ENCODE data around the gene SYF2.
"Not testable (repeated sequence)": the region's sequence is repeated elsewhere in the genome, so short reads cannot be mapped to it uniquely, and the experiment has no call there.

Gene SYF2

GRCh38 chr1:25232027-25232865 lies at the start of gene SYF2:
Gene SYF2, minus strand, starts transcription at chr1:25232502. Its CDS starts 35 bp downstream, at chr1:25232467.
- Histone ChIP-seq H3K27me3 (ENCODE audit: control insufficient read depth, low read length) (no peaks in the 10 kb centered on the region), H3F3A (ENCODE audit: control insufficient read depth, insufficient read depth) (peaks cover 10% of the 10 kb centered on the region), H3K9me3 (ENCODE audit: control insufficient read depth, insufficient read depth, low read length) (no peaks in the 10 kb centered on the region), H3K4me3 (ENCODE audit: low read length) (peak within 1 kb of the TSS; percentile 95), H3K36me3 (ENCODE audit: control insufficient read depth, low read length) (peaks cover 56% of the 10 kb centered on the region), H3K4me2 (ENCODE audit: low read length) (peak within 1 kb of the TSS; percentile 94), H3K9me2 (replicated peaks; ENCODE audit: control insufficient read depth, low read length) (no peaks in the 10 kb centered on the region), H3K4me1 (ENCODE audit: control insufficient read depth, low read length) (peaks cover 46% of the 10 kb centered on the region), H3K79me2 (ENCODE audit: control insufficient read depth, low read length) (peaks cover 56% of the 10 kb centered on the region), H4K20me1 (ENCODE audit: control insufficient read depth, insufficient read depth, low read depth, low read length) (no peaks in the 10 kb centered on the region), H3K27ac (ENCODE audit: low read depth, low read length) (peak within 1 kb of the TSS; percentile 61)
- no peak for TF ChIP-seq EZH2phosphoT487 (IDR thresholded peaks at IDR 0.05; ENCODE audit: borderline replicate concordance, low read length)
- no peak for TF ChIP-seq CTCF (IDR thresholded peaks at IDR 0.05; ENCODE audit: low read depth, low read length, poor library complexity, severe bottlenecking)

GRCh38 chr1:25279693-25280111 lies 47.4 kb upstream of the SYF2 start:
- H3K79me2 ChIP-seq (ENCODE audit: control insufficient read depth, low read length); H3K27ac ChIP-seq (ENCODE audit: low read depth, low read length); H3K4me3 ChIP-seq (ENCODE audit: low read length); H3K9me3 ChIP-seq (ENCODE audit: control insufficient read depth, insufficient read depth, low read length); H3F3A ChIP-seq (ENCODE audit: control insufficient read depth, insufficient read depth); H3K4me2 ChIP-seq (ENCODE audit: low read length); H3K9me2 ChIP-seq (replicated peaks; ENCODE audit: control insufficient read depth, low read length); H4K20me1 ChIP-seq (ENCODE audit: control insufficient read depth, insufficient read depth, low read depth, low read length); H3K27me3 ChIP-seq (ENCODE audit: control insufficient read depth, low read length); H3K36me3 ChIP-seq (ENCODE audit: control insufficient read depth, low read length): not testable (repeated sequence)
- peaks cover 22% of the 10 kb centered on the region for H3K4me1 ChIP-seq (ENCODE audit: control insufficient read depth, low read length)

GRCh38 chr1:25278790-25279189 lies 46.5 kb upstream of the SYF2 start:
- H3K36me3 ChIP-seq (ENCODE audit: control insufficient read depth, low read length); H3F3A ChIP-seq (ENCODE audit: control insufficient read depth, insufficient read depth): not testable (repeated sequence)

GRCh38 chr1:25278358-25278757 lies 46.1 kb upstream of the SYF2 start:
- H3K36me3 ChIP-seq (ENCODE audit: control insufficient read depth, low read length); H3K79me2 ChIP-seq (ENCODE audit: control insufficient read depth, low read length); H3K27me3 ChIP-seq (ENCODE audit: control insufficient read depth, low read length); H3K27ac ChIP-seq (ENCODE audit: low read depth, low read length); H3F3A ChIP-seq (ENCODE audit: control insufficient read depth, insufficient read depth); H3K4me2 ChIP-seq (ENCODE audit: low read length); H3K9me3 ChIP-seq (ENCODE audit: control insufficient read depth, insufficient read depth, low read length); H4K20me1 ChIP-seq (ENCODE audit: control insufficient read depth, insufficient read depth, low read depth, low read length); H3K4me3 ChIP-seq (ENCODE audit: low read length); H3K9me2 ChIP-seq (replicated peaks; ENCODE audit: control insufficient read depth, low read length): not testable (repeated sequence)
- H3K4me1 ChIP-seq (ENCODE audit: control insufficient read depth, low read length) = peaks cover 22% of the 10 kb centered on the region

More at GRCh38 chr1:25278790-25279189, 46.5 kb upstream of the SYF2 start:
- not testable (repeated sequence) for H3K27me3 ChIP-seq (ENCODE audit: control insufficient read depth, low read length); H3K27ac ChIP-seq (ENCODE audit: low read depth, low read length); H4K20me1 ChIP-seq (ENCODE audit: control insufficient read depth, insufficient read depth, low read depth, low read length); H3K79me2 ChIP-seq (ENCODE audit: control insufficient read depth, low read length); H3K9me2 ChIP-seq (replicated peaks; ENCODE audit: control insufficient read depth, low read length); H3K4me2 ChIP-seq (ENCODE audit: low read length); H3K4me3 ChIP-seq (ENCODE audit: low read length); H3K9me3 ChIP-seq (ENCODE audit: control insufficient read depth, insufficient read depth, low read length)
- peaks cover 22% of the 10 kb centered on the region for H3K4me1 ChIP-seq (ENCODE audit: control insufficient read depth, low read length)

- H3K36me3 ChIP-seq (ENCODE audit: control insufficient read depth, low read length); H3K27me3 ChIP-seq (ENCODE audit: control insufficient read depth, low read length); H3K9me3 ChIP-seq (ENCODE audit: control insufficient read depth, insufficient read depth, low read length); H3K4me3 ChIP-seq (ENCODE audit: low read length); H3K9me2 ChIP-seq (replicated peaks; ENCODE audit: control insufficient read depth, low read length); H3K27ac ChIP-seq (ENCODE audit: low read depth, low read length); H3K4me2 ChIP-seq (ENCODE audit: low read length); H3F3A ChIP-seq (ENCODE audit: control insufficient read depth, insufficient read depth); H3K79me2 ChIP-seq (ENCODE audit: control insufficient read depth, low read length); H4K20me1 ChIP-seq (ENCODE audit: control insufficient read depth, insufficient read depth, low read depth, low read length): not testable (repeated sequence)
- H3K4me1 ChIP-seq (ENCODE audit: control insufficient read depth, low read length) = peaks cover 22% of the 10 kb centered on the region
These were observed 45.0 kb upstream of the SYF2 start for GRCh38 chr1:25277295-25277694.

GRCh38 chr1:25275648-25276047 lies 43.3 kb upstream of the SYF2 start:
- not testable (repeated sequence) for H3K9me3 ChIP-seq (ENCODE audit: control insufficient read depth, insufficient read depth, low read length); H3K79me2 ChIP-seq (ENCODE audit: control insufficient read depth, low read length); H3K27ac ChIP-seq (ENCODE audit: low read depth, low read length); H3K9me2 ChIP-seq (replicated peaks; ENCODE audit: control insufficient read depth, low read length); H3K4me2 ChIP-seq (ENCODE audit: low read length); H3F3A ChIP-seq (ENCODE audit: control insufficient read depth, insufficient read depth); H3K27me3 ChIP-seq (ENCODE audit: control insufficient read depth, low read length); H3K4me3 ChIP-seq (ENCODE audit: low read length); H3K4me1 ChIP-seq (ENCODE audit: control insufficient read depth, low read length); H4K20me1 ChIP-seq (ENCODE audit: control insufficient read depth, insufficient read depth, low read depth, low read length); H3K36me3 ChIP-seq (ENCODE audit: control insufficient read depth, low read length)

- H3K4me1 ChIP-seq (ENCODE audit: control insufficient read depth, low read length); H3K79me2 ChIP-seq (ENCODE audit: control insufficient read depth, low read length); H4K20me1 ChIP-seq (ENCODE audit: control insufficient read depth, insufficient read depth, low read depth, low read length); H3K4me3 ChIP-seq (ENCODE audit: low read length); H3K36me3 ChIP-seq (ENCODE audit: control insufficient read depth, low read length); H3F3A ChIP-seq (ENCODE audit: control insufficient read depth, insufficient read depth); H3K27ac ChIP-seq (ENCODE audit: low read depth, low read length); H3K27me3 ChIP-seq (ENCODE audit: control insufficient read depth, low read length); H3K9me3 ChIP-seq (ENCODE audit: control insufficient read depth, insufficient read depth, low read length); H3K9me2 ChIP-seq (replicated peaks; ENCODE audit: control insufficient read depth, low read length); H3K4me2 ChIP-seq (ENCODE audit: low read length): not testable (repeated sequence)
These were observed 39.9 kb upstream of the SYF2 start, which contains the start of gene RHD for GRCh38 chr1:25272238-25272637. Gene RHD, plus strand, starts transcription at chr1:25272509. Its CDS starts 39 bp downstream, at chr1:25272548.
